Suppressor macrophage (primary cell): ENCODE data around the gene MRPL17.

Experiments
- DNase-seq, 4 experiments: peaks; one replicate each; pipeline ENCODE4 v3.0.0-alpha.2; 2020 to 2022

The MRPL17 gene

DNA sequence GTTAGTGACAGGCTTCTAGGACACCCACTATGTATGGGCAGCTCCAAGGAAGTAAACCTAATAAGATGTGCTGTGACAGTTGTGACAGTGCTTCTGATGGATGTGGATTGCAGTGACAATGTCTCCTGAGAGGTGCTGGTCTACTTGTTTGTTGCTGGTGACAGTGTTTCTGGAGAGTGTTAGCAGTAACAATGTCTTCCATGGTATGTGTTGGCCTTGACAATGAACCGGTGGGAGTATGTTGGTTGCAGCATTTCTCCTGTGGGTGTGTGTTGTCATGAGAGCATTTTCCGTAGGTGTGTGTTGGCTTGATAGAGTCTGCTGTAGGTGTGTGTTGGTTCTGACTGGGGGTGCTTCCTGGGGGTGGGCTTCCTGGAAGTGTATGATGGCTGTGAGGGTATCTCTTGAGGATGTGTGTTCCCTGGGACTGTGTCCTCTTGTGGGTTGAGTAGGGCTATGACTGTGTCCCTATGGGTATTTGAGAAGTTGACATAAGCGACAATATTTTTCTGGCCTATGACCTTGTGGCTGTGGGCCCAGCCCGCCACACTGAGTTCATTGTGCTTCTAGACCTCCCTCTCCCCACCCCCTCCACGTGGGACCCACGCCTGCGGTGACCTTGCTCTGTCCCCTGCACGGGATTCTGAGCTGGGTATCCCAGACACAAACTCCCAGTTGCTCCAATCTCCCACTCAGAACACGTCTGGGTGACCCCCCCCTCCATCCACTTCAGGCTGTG lies 28.7 kb downstream of the MRPL17 start:
- DNase-seq = peak in 2 of 4 experiments; percentile 23 to 27

DNA sequence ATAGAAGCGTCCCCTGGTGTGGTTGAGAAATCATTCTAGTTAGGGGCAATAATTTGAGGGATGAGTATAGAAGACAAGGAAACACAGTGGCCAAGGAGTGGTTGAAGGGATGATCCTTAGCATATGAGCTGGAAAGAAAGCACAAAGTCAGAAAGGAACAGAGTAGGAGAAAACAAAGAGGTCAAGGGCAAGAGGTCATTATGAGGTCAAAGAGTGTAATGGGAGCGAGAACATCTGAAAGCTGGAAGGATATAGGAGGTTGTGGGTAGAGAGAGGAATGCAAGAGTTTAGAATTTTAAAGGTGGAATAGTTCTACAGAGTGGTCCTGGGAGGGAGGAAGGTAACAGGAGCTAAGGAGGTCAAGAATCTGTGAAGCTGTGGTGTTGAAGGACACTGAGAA lies 29.5 kb downstream of the MRPL17 start:
- DNase-seq = no peak

DNA sequence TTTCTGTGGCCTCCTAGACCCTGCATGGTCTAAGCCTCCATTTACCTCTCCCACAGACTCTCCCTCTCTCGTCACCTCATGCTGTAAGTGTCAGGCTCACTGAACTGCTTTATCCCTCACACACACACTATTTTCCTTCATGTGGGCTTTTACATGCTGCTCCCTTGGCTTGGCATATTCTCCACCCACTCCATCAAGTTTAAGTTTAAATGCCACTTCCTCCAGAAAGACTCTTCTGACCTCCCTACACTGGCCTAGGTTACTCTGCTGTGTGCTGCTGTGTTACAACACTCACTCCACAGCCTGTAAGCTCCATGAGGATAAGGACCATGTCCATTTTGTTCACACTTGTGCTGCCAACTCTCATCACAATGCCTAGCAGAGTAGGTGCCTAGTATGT lies 30.0 kb downstream of the MRPL17 start:
- DNase-seq = peak; percentile 51 to 74 (median 64)

DNA sequence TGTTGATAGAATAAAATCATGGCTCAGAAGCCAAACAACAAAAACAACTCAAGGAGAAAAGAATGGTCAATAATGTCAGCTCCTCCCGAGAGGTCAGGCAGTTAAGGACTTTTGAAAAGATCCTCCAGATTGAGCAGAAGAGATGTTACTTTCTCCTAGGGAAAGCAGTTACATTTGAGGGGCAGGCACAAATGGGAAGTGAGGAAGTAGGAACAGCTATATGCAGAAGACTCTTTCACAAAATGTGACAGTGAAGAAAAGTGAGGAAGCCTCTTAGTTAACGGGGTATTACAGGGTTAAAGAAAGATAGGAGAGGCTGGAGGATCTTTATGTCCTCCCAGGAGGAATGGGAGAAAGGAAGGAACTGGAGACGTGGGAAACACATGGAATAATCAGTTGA lies 31.0 kb downstream of the MRPL17 start:
- peak in 3 of 4 experiments; percentile 16 to 52 (median 37) for DNase-seq

DNA sequence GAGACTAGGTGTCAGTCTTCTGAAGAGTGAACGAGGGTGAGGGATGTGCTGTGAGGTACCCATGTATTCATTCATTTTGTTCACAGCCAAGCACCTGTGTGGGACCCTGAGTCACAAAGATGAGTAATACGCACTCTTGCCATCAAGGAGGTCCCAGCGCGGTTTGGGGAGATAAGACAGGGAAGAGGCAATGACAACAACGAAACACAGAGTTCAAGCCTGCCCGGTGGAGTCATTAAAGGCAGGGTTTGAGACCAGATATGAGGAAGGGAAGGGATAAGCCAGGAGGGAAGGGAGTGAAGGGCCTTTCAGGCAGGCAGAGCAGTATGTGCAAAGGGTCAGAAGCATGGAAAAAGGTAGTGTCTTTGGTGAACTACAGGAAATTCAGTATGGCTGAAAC lies 32.2 kb downstream of the MRPL17 start:
- no peak for DNase-seq

DNA sequence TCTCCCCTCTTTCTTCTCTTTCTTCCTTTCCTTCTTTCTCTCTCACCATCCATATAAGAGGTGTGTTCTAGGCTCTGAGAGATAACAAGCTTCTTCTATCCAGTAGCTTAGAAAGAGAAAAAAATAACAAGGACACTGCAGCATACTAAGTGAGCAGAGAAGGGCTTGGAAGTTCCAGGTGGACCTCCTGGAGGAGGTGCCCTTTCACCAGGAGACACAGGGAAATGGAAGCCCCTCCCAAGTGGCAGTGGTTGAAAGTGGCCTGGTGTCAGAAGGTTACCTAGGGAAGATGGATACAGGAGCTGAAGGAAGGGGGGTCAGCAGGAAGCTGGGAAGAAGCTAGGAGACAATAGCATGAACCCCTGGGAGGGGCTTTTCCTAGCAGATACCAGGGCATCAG lies 33.0 kb downstream of the MRPL17 start:
- DNase-seq = no peak

DNA sequence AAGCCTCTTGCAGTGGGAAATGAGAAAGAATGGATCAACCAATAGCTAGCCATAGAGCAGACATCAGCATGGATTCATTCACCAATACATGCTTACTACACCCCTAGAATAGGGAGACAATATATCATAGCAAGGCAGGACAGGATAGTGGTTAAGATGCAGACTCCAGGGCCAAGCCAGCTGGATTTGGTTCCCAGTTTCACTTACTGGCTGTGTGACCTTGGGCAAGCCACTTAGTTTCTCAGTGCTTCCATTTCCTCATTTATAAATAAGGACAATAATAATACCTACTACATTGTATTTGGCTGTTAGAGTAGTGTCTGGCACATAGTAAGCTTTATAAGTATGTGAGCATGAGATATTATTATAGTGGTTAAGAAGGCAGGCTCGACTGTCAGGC lies 34.6 kb downstream of the MRPL17 start:
- peak; percentile 52 to 76 (median 68) for DNase-seq

DNA sequence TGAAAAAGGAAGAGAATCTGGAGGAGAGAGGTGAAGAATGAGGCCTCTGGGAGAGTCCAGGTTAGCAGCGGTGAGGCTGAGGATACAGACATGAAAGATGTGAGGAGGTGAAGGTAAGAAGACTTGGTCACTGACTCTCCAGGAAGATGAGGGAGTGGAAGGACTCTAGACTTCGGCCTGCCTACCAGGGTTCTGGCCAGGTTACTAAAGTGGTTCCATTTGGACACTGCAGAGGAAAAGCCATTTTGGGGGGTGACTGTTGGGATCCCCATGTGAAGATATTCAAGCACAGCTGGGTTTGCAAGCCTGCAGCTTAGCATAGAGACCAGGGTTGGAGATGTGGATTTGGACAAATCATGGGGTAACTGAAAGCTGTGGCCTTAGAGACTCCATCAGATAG lies 35.3 kb downstream of the MRPL17 start:
- DNase-seq = no peak

DNA sequence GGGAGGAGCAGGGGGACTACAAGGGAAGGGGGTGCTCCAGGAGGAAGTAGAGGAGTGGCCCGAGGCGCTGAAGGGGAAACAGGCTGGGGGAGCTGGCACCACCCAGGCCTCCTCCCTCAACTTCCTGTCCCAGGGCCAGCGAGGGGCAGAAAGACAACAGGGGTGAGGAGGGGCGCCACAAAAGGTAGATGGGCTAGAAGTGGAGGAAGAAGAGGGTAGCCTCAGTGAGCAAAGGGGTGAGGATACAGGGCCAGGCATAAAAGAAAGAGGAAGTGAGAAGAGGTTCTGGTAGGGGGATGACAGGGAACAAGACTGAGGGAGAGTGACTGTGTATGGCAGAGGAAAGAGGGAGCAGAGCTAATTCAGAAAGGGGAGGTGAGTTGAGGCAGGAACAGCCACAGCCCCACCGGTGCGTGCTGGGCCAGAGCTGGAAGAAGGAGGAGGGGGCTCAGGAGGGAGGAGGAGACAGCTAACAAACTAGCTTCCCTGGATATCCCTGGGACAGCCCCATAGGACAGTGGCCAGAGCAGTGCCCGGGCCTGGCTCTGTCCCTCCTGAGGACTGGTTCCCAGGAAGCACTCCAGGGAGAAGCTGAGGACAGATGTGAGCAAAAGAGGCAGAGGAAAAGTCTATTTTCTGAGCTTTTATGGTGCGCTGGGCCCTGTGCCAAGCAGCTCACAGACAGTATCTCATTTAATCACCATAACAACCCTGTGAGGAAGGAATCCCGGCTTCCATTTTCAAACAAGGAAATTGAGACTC lies 36.0 kb downstream of the MRPL17 start:
- DNase-seq = peak; percentile 31 to 64 (median 57)

DNA sequence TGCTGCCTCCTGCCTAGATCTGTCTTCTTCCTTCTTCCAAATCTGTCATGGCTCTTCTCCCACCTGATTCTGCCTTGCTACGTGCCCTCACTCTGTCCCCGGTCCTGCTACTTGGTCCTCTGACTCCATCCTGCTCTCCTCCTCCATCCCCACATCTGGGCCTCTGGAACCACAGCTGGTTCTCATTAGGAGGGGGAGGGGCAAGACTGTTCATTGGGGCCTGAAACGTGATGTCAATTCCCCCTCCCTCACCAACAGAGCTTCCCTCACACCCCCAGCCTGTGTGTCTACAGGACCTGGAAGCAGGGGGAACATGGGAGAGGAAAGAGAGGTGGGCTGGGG lies 36.6 kb downstream of the MRPL17 start:
- DNase-seq = no peak

DNA sequence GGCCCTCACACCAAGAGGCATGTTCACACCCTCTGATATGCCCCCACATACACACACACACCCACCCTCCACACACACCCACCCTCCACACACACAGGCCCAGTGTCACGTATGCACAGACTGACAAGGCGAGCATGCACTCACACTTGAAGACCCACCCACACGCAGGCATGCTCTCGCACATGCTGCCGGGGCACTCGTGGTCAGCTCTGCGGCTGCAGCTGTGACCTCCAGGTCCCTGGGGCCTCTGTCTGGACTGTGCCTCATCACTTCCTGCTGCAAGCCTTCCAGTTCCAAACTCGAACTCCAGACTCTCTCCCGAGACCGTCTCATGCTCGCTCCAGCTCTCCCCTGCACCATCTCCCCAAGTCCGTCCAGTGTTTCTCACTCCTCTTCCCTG lies 37.1 kb downstream of the MRPL17 start:
- DNase-seq = peak; percentile 45 to 69 (median 64)

DNA sequence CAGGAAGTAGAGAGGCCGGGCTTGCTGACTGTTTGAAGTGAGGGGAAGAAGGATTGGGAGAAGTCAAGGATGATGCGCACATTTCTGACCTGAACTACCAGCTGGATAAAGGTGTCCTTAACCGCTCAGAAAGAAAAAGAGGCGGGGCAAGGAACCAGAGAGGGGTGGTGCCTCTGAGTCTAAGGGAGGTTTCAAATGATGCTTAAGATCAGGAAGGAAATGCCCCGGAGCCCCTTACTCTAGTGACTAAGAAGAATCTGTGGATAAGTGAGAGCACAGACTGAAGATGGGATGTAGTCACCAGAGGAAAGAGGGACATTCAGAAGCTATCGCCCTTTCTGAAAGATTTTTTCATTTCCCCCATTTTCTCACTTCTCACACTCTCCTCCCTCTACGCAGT lies 40.2 kb downstream of the MRPL17 start:
- DNase-seq = no peak

DNA sequence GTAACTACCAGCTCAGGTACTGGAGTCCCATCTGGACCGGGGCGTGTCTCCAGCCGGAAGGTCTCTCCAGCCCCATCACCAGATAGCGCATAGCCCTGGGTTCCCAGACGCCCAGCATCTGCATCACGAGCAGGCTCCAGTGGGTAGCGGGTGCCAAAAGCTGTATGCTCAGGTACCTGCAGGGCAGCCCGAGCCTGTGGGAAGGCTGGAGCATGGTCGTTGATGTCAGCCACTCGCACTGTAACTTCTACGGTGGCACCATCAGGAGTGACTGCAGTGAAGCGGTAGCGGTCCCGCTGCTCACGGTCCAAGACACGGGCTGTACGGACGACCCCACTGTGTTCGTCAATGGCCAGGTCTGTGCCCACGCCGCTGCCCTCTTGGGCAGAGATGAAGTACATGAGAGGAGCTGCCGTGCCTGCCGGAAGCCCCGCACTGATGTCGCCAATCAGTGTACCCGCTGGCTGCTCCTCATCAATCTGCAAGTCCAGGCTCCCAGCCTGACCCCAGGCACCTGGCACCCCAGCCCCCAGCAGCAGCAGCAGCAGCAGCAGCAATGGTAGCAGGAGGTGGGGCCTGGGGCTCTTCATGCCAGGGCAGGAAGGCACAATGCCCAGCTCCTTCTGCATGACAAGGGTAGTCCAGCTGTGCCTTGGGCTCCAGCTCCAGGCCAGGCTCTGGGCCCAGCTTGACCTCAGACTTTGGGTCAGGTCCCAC lies 42.0 kb downstream of the MRPL17 start:
- no peak for DNase-seq

DNA sequence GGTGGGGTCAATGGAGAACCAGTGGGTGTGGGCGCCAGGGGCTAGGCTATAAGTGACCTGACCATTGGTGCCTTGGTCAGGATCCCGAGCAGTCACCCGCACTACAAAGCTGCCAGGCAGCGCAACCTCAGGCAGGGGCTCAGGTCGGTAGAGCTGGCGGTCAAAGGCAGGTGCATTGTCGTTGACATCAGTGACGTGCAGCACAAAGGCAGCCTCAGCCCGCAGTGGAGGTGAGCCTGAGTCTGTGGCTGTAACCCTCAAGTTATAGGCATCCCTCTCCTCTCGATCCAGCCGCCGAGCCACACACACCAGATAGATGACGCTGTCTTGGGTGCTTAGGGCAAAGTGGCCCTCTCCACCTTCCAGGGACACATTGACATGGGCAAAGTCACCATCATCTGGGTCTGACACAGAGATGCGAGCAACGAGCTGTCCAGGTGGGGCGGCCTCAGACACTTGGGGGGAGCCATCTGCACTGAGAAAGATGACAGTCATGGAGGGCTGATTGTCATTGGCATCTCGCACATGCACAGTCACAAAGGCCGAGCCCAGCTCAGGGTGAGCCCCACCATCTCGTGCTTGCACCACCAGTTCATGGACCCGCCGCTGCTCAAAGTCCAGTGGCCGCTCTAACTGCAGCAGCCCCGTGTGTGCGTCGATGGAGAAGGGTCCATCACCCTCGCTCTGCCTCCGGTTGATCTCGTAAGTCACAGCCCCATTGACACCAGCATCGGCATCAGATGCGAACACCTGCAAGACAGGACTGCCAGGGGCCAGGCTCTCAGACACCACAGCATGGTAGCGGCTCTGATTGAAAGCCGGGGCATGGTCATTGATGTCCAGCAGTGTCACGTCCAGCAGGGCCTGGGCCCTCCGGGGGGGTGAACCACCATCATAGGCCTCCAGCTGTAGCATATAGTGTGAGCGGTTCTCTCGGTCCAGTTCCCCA lies 42.8 kb downstream of the MRPL17 start:
- no peak for DNase-seq

DNA sequence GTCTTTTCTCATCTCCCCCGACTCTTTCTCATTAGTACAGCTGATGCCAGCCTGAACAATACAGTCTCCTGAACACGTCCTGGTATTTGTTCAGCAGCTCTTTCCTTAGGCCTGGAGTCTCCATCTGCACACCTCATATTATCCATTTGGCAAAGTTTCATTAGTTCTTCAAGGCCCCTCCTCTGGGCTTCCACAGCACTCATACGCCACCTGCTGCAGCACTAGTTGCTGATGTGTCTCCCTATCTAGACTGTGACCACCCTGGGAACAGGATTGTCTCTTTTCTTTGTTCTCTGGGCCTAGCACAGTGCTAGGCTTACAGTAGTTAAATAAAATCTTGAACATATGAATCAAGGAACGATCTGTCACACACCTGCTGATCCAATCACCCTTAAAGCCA lies 44.7 kb downstream of the MRPL17 start:
- DNase-seq = no peak

DNA sequence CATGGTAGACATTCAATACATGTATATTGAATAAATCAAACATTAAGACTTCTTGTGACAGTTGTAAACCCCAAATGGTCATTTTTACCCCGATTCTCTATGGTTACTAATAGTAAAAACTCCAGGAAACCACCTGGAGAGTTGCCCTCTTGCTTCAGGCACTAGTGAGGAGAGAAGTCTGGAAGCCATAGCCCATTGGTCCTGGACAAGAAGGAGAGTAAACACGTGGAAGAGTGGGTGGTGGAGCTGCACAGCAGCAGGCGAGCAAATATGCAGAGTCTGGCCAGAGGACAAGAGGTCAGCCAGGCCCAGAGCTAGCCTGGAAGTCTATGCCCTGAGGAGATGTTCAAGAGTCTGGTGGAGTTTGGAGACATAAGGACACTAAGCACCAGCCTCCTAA lies 45.3 kb downstream of the MRPL17 start:
- no peak for DNase-seq

DNA sequence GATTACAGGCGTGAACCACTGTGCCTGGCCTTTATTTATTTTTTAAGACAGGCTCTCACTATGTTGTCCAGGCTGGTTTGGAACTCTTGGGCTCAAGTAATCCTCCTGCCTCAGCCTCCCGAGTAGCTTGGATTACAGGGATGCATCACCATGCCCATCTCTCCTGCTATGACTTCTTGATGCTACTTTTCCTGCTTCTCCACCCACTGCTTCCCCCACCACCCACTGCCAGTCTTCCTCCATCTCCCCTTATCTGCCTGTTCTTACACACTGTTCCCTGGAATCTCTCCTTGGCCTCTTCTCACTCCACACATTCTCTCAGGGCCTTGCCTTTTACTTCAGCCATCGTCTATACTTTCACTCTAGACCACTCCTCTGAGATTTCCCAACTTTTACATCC lies 46.7 kb downstream of the MRPL17 start:
- DNase-seq = no peak

DNA sequence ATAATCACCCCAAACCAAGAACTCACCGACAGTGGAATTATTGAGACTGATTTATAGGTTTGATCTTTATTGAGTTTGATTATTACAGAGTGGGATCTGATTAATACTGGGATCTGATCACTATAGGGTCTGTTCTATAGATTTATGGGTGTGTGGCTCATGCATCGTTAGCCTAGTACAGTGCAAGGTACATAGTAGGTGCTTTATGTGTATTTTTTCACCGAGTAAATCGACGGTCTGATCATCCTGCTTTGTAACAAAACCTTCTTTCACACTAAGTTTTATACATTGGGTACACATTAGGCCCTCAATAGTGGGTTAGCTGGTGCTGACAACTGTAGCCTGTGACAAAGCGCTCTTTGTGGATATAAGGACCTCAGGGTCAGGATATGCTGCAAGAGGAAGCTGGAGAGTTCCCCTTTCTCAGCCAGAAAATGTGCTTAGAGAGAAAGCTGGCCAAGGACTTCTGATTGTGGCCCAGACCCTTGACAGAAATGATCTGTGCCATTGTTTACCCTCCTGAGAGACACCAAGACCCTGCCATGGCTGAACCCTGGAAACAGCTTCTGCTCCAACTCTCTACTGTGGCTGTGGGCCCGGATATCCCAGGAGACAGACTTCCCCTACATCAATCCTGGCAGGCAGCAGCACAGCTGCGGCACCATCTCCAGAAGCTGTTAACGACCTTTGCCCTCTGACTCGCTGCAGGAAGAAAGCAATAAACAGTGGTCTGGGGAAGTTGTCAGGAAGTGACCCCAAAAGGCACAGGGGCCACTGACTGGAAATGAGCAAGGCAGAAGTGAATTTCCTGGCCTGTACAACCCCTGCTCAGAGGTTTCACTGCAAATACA lies 47.8 kb downstream of the MRPL17 start:
- peak; percentile 71 to 88 (median 80) for DNase-seq

DNA sequence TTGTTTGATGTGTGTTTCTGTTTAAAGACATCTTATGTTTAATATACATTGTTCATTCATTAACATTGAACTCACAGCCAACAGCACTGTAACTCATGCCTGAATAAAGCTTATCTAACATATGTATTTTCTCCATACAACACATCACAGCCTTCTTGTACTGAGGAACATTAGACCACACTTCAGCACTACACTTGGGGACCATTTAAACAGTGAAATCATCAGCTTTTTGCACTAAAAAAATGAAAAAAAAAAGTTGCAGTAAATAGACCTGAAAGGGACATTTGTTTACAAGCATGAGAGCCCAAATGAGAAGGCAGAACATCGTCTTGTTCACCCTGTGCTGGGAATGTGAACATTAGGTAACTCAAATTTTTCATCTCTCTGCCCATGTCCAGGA lies 48.6 kb downstream of the MRPL17 start:
- no peak for DNase-seq

DNA sequence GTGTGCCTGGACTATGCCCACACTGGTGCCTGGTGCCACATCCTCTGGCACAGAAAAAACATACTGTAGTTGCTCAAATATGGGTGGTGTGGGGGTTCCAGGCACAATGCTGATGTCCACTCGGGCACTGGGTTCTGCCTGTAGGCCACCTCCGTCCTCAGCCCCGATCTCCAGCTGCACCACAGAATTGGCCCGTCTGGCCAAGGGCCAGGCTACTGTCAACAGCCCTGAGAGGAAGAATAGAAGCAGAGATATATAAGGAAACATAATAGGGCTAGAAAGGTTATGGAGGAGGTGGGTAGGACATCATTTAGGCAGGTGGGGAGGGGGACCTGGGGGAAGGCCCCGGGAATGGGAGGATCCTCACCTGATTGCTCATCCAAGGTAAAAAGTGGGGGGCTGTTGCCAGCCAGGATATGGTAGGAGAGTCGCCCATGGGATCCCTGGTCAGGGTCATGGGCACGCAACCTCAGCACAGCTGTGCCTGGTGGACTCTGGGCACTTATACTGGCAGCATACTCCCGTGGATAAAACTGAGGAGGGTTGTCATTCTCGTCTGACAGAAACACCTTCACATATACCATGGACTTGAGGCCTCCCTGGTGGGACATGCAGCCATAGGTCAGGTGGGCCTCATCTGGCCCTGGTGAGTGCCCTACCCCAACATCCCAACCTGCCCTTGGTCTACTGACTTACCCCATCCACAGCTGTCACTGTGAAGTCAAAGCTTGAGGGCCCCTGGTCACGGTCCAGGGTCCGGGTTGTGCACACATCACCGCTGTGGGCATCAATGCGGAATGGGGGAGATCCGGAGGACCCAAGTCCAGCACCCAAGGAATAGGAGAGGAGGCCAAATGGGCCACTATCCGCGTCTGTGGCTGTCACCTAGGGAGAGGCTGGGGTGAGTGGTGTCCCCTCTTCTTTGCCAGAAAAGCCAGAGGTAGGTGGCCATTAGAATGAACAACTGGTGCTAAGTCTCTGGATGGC lies 49.4 kb downstream of the MRPL17 start:
- DNase-seq = no peak
